ENCODE data around the gene SPEM1.

DNA sequence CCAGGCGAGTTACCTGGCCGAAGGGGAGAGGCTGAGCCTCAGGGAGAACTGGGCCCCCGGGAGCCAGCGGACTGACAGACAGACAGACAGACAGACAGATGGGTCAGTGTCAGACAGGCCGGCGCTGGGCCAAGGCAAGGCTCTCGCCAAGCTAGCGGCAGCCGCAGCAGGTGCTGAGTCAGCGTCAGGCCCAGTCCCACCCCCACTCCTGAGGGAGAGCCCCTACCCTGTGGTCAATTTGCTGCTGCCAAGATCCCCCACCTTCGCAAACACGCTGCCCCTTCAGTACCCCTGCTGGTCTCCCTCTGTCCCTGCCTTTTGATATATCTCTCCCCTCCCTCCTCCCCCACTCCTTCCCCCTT, 20.7 kb downstream of the SPEM1 start:
- TF ChIP-seq POLR2A (IDR thresholded peaks at IDR 0.05; ENCODE audit: low read depth, low read length) (no peak), POLR2AphosphoS5 (IDR thresholded peaks at IDR 0.05; ENCODE audit: low read depth, low read length) (no peak), TAF1 (IDR thresholded peaks at IDR 0.05; ENCODE audit: borderline replicate concordance, low read depth, low read length) (no peak)
